Cardiac muscle cell (in vitro differentiated cells and primary cell): ENCODE results near the gene TCEANC2. TPM values are rescaled to one million over a fixed set of nuclear protein-coding genes. Genes with fewer than 3 reads are reported as not detected.
A peak's percentile ranks its signal among the peaks of the same experiment; 100 is the strongest.

ENCODE experiments used
- DNase-seq, 2 donors: peaks; one replicate each; pipeline versions ENCODE4 v3.0.0 to v3.0.0-alpha.2; 2010 to 2017; ENCODE audit warnings: low read depth in 1 of 2, low spot score in 1 of 2
- H3K27ac ChIP-seq: fragments of 200-600 bp; sonication (generic); 2 replicates; pipeline ENCODE4 v1.5.1; 2016
- H3K27me3 ChIP-seq: fragments of 200-600 bp; sonication (generic); 2 replicates; pipeline ENCODE4 v1.6.0; 2016; ENCODE audit warnings: control low read depth
- H3K36me3 ChIP-seq: fragments of 200-600 bp; sonication (generic); 2 replicates; pipeline ENCODE4 v1.5.1; 2016; ENCODE audit warnings: control low read depth
- H3K4me1 ChIP-seq: fragments of 200-600 bp; sonication (generic); 2 replicates; pipeline ENCODE4 v1.8.1; 2017; ENCODE audit warnings: low read depth, mild to moderate bottlenecking, mixed run types
- H3K4me3 ChIP-seq: fragments of 200-600 bp; sonication (generic); 2 replicates; pipeline ENCODE4 v1.5.1; 2016; ENCODE audit warnings: mild to moderate bottlenecking
- H3K9me3 ChIP-seq: fragments of 200-600 bp; sonication (generic); 2 replicates; pipeline ENCODE4 v1.5.1; 2017; ENCODE audit warnings: low read depth, mild to moderate bottlenecking, control low read depth
- CTCF ChIP-seq: IDR thresholded peaks from 2 replicates; pipeline ENCODE4 v1.5.1; 2012; ENCODE audit warnings: low read depth, mild to moderate bottlenecking, low read length
- polyA plus RNA-seq: library from polyadenylated mRNA; unstranded; fragments of >200 nt; fragmentation: Nextera tagmentation; extraction: Ambion mirVana; gene quantifications from 2 replicates; pipeline ENCODE4 v1.2.1, GENCODE V29; 2016
- total RNA-seq: library from RNA; depleted of rRNA; stranded (reverse); fragments of >200 nt; gene quantifications from 2 replicates; pipeline ENCODE4 v1.2.3, GENCODE V29; 2016

TCEANC2 gene
- total and polyA plus RNA-seq, 2 experiments from 2014 or later, result 8.2 to 10.1 TPM

DNA sequence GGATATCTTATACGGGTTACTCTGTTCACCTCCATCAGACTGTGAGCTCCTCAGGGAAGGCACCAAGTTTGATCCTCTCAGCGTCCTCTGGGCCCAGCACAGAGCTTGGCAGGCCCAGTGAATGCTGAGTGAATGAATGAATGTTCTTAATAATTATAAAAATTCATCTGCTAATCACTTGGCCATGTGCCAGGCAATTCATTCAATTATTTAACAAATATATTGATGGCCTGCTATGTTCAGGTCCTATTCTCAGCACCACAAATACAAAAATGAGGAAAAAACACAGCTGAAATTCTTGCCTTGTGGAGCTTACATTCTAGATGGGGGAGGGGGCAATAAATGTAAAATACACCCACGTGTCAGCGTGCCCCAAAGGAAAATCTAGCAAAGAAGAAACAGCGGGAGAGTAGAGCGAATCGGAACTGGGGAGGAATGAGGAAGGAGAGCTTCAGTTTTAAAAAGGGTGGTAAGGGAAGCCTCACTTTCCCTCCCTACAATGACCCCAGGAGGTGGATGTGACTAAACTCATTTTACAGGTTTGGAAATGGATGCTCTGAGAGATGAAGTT is 83.6 kb downstream of the TCEANC2 start:
- DNase-seq, result no peak
- Histone ChIP-seq H3K4me3 (no peak overlapping the region), H3K27me3 (no peaks in the 10 kb centered on the region), H3K4me1 (no peaks in the 10 kb centered on the region), H3K36me3 (no peaks in the 10 kb centered on the region), H3K9me3 (no peaks in the 10 kb centered on the region), H3K27ac (no peak overlapping the region)
- no peak for TF ChIP-seq CTCF

DNA sequence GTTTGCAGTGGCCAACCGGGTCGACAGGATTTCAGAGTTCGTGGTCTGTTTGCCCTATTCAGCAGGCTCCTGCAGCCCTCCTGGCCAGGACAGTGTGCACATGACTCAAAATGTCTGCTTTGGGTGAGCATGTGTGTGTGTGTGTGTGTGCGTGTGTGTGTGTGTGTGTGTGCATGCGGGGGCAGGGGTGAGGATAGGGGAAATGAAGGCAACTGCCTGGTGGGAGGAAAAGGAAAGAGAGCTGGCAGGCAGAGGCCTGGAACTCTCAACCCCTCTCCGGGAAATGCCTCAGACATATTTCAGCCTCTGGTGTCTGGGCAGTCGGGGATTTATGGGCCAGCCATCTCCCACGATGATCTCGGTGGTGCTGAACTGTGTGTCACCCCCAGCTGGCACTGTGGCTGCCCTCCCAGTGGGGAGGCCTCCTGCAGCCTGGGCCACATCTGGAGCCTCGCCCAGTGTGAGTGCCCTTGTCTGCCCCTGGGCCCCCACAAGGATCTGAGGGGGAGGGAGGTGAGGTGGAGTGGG is 84.2 kb downstream of the TCEANC2 start:
- Histone ChIP-seq H3K9me3 (no peaks in the 10 kb centered on the region), H3K27me3 (no peaks in the 10 kb centered on the region), H3K36me3 (no peaks in the 10 kb centered on the region), H3K27ac (no peak overlapping the region), H3K4me3 (no peak overlapping the region), H3K4me1 (no peaks in the 10 kb centered on the region)
- DNase-seq, result peak in 1 of 2 donors; percentile 69
- no peak for TF ChIP-seq CTCF

- H3K9me3 ChIP-seq, result no peaks in the 10 kb centered on the region
- H3K27ac ChIP-seq, result no peak overlapping the region
- H3K36me3 ChIP-seq, result no peaks in the 10 kb centered on the region
- TF ChIP-seq CTCF, result no peak
- DNase-seq, result no peak
- no peaks in the 10 kb centered on the region for H3K4me1 ChIP-seq
- H3K27me3 ChIP-seq, result no peaks in the 10 kb centered on the region
- no peak overlapping the region for H3K4me3 ChIP-seq
Observed at GRCh38 chr1:54138994-54139393, 85.6 kb downstream of the TCEANC2 start.

- Histone ChIP-seq H3K9me3 (no peaks in the 10 kb centered on the region), H3K27ac (no peak overlapping the region), H3K4me1 (no peaks in the 10 kb centered on the region), H3K36me3 (no peaks in the 10 kb centered on the region), H3K4me3 (no peak overlapping the region), H3K27me3 (no peaks in the 10 kb centered on the region)
- no peak for TF ChIP-seq CTCF
- DNase-seq, result no peak
Observed at GRCh38 chr1:54139711-54140110, 86.3 kb downstream of the TCEANC2 start.

- Histone ChIP-seq H3K4me1 (no peaks in the 10 kb centered on the region), H3K36me3 (no peaks in the 10 kb centered on the region), H3K4me3 (no peak overlapping the region), H3K9me3 (no peaks in the 10 kb centered on the region), H3K27me3 (no peaks in the 10 kb centered on the region), H3K27ac (no peak overlapping the region)
- no peak for DNase-seq
- TF ChIP-seq CTCF, result no peak
Observed at GRCh38 chr1:54142146-54142900, 88.9 kb downstream of the TCEANC2 start.
